IPS DF 4.7 (cell line): Measurements from ENCODE around the gene ACAD11.
"Not testable (repeated sequence)": the region's sequence is repeated elsewhere in the genome, so short reads cannot be mapped to it uniquely, and the experiment has no call there.

ENCODE experiments used
- DNase-seq: peaks from one replicate; pipeline ENCODE4 v3.0.0-alpha.2; 2013; ENCODE audit warnings: low spot score; ENCODE audit errors: extremely low read depth

Gene ACAD11

GRCh38 chr3:132606085-132606484, 53.5 kb downstream of the ACAD11 start:
- no peak for DNase-seq

GRCh38 chr3:132605374-132605792, 54.2 kb downstream of the ACAD11 start:
- DNase-seq = no peak

GRCh38 chr3:132600614-132601013, 59.0 kb downstream of the ACAD11 start:
- not testable (repeated sequence) for DNase-seq

- DNase-seq = no peak
Observed at GRCh38 chr3:132598181-132598580, 61.4 kb downstream of the ACAD11 start.

GRCh38 chr3:132597660-132598059, 61.9 kb downstream of the ACAD11 start:
- no peak for DNase-seq

- no peak for DNase-seq
Observed at GRCh38 chr3:132596816-132597433, 62.7 kb downstream of the ACAD11 start, which contains the start of gene ACKR4. Gene ACKR4, plus strand, starts transcription at chr3:132597270. Its CDS starts 3,128 bp downstream, at chr3:132600398.

GRCh38 chr3:132596326-132596725, 63.3 kb downstream of the ACAD11 start:
- DNase-seq = no peak

GRCh38 chr3:132595014-132595413, 64.6 kb downstream of the ACAD11 start:
- no peak for DNase-seq

- DNase-seq = no peak
Observed at GRCh38 chr3:132594498-132594897, 65.1 kb downstream of the ACAD11 start.

- no peak for DNase-seq
Observed at GRCh38 chr3:132593947-132594323, 65.7 kb downstream of the ACAD11 start.

- DNase-seq = no peak
Observed at GRCh38 chr3:132593241-132593946, 66.2 kb downstream of the ACAD11 start.

- DNase-seq = no peak
Observed at GRCh38 chr3:132592216-132592615, 67.4 kb downstream of the ACAD11 start.

GRCh38 chr3:132587401-132587800, 72.2 kb downstream of the ACAD11 start:
- DNase-seq = no peak

GRCh38 chr3:132573797-132574211, 85.8 kb downstream of the ACAD11 start:
- DNase-seq = no peak

- no peak for DNase-seq
Observed at GRCh38 chr3:132570016-132570415, 89.6 kb downstream of the ACAD11 start.

GRCh38 chr3:132569580-132569979, 90.0 kb downstream of the ACAD11 start:
- no peak for DNase-seq

- no peak for DNase-seq
Observed at GRCh38 chr3:132569153-132569552, 90.5 kb downstream of the ACAD11 start.

GRCh38 chr3:132568422-132568821, 91.2 kb downstream of the ACAD11 start:
- no peak for DNase-seq

GRCh38 chr3:132564070-132564465, 95.5 kb downstream of the ACAD11 start:
- DNase-seq = no peak

- DNase-seq = no peak
Observed at GRCh38 chr3:132563420-132564069, 96.1 kb downstream of the ACAD11 start.

- no peak for DNase-seq
Observed at GRCh38 chr3:132561003-132561402, 98.6 kb downstream of the ACAD11 start.

GRCh38 chr3:132556508-132557159, 103.0 kb downstream of the ACAD11 start:
- no peak for DNase-seq
